ENCODE measurements around the gene VEPH1.

VEPH1 gene

DNA sequence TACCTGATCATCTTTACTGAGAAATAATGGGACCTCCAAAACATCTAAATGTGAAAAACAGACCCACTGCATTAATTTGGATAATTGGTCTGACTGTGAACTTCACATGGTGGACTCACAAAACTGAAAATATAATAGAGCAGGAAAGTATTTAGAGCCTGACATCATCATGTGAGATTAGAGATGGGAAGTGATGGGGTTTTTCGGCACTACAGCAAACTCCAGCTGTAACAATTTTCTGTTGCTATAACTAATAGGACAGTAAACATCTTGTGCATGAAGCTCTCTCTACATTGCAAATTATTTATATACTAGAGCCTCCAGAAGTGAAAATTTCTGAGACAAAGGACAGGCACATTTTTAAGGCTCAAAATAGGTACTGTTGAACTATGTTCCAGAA is 32.2 kb downstream of the VEPH1 start:
- DNase-seq (ENCODE audit: low read depth, low spot score), result no peak
- in situ Hi-C loops (cut with HindIII; ENCODE audit: low sequenced_read_pairs), result no loop called here
- TF ChIP-seq, protein P1, sequence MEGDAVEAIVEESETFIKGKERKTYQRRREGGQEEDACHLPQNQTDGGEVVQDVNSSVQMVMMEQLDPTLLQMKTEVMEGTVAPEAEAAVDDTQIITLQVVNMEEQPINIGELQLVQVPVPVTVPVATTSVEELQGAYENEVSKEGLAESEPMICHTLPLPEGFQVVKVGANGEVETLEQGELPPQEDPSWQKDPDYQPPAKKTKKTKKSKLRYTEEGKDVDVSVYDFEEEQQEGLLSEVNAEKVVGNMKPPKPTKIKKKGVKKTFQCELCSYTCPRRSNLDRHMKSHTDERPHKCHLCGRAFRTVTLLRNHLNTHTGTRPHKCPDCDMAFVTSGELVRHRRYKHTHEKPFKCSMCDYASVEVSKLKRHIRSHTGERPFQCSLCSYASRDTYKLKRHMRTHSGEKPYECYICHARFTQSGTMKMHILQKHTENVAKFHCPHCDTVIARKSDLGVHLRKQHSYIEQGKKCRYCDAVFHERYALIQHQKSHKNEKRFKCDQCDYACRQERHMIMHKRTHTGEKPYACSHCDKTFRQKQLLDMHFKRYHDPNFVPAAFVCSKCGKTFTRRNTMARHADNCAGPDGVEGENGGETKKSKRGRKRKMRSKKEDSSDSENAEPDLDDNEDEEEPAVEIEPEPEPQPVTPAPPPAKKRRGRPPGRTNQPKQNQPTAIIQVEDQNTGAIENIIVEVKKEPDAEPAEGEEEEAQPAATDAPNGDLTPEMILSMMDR (IDR thresholded peaks at IDR 0.05; ENCODE audit: low read depth, low read length), result no peak
- no peak overlapping the region for H3K4me3 ChIP-seq (ENCODE audit: low read depth, low read length)

DNA sequence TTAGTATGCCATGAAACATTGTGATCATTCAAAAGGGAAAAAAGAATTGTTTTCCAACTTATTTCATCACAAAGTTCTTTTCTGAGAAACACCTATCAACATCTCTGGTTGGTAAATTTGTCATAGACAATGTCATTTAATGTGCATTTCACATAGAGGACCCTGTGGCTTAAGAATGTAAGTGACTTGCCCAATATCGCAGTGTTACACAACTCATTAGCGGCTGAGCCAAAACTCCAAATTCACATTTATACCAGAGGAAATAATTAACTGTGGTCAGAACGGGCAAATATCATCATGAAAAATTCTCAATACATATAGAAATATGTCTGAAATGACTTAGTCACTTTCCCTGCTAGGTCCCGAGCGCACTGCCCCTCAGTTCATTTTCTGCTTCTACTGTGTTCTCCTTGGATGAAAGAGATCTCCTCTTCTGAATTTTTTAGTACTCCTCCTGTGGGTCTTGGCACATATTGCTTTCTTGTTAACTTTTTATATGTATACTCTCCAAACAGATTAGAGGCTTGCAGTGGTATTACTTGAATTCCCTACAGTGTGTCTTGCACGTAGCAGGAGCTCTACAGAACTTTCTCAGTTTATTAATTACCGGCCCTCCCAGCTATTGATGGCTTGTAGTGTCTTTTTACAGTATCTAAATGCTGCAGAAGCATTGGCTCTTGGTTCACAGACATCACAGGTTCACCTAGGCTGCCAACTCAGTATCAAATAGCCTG is 33.5 kb downstream of the VEPH1 start:
- TF ChIP-seq, protein P1 (IDR thresholded peaks at IDR 0.05; ENCODE audit: low read depth, low read length), result no peak
- in situ Hi-C loops (cut with HindIII; ENCODE audit: low sequenced_read_pairs), result no loop called here
- no peak for DNase-seq (ENCODE audit: low read depth, low spot score)
- no peak overlapping the region for H3K4me3 ChIP-seq (ENCODE audit: low read depth, low read length)

DNA sequence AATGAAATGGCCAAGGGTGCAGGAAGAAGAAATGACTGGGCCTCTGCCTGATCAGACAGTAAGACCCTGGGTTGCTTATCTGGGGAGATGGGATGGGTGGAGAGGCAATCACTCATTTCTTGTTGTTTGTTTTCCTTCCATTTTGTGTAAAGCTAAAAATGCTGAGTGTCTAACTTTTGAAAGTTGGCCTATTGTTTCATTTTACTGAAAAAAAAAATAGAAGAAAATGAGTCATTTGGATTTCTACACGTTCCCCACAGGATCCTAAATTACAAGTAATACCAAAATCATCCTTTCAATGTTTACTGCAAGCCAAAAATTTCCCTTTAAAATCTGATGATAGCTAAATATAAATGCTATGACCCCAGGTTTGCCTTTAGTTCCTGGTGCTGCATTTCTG is 36.0 kb downstream of the VEPH1 start:
- H3K4me3 ChIP-seq (ENCODE audit: low read depth, low read length), result no peak overlapping the region
- in situ Hi-C loops (cut with HindIII; ENCODE audit: low sequenced_read_pairs), result no loop called here
- peak; percentile 41 for DNase-seq (ENCODE audit: low read depth, low spot score)
- TF ChIP-seq, protein P1 (IDR thresholded peaks at IDR 0.05; ENCODE audit: low read depth, low read length), result no peak

DNA sequence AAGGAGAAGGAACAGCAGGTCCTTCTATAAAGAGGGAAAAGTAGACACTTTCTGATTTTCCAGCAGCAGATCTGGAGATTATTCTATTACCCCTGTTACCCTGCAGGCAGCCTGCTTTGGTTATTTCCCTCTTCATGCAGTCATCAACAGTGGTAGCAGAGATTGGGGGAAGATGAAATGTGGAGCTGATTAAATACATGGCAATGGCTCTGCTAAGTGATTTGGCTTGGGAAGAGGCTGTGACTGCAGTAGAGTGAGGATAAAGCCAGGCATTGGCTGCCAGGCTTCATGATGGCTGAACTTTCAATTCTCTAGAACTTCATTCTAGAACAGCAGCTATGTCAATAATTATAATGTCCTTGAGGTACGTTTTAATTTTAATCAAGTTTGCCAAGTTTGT is 37.5 kb downstream of the VEPH1 start:
- in situ Hi-C loops (cut with HindIII; ENCODE audit: low sequenced_read_pairs), result no loop called here
- H3K4me3 ChIP-seq (ENCODE audit: low read depth, low read length), result no peak overlapping the region
- TF ChIP-seq, protein P1 (IDR thresholded peaks at IDR 0.05; ENCODE audit: low read depth, low read length), result no peak
- no peak for DNase-seq (ENCODE audit: low read depth, low spot score)

DNA sequence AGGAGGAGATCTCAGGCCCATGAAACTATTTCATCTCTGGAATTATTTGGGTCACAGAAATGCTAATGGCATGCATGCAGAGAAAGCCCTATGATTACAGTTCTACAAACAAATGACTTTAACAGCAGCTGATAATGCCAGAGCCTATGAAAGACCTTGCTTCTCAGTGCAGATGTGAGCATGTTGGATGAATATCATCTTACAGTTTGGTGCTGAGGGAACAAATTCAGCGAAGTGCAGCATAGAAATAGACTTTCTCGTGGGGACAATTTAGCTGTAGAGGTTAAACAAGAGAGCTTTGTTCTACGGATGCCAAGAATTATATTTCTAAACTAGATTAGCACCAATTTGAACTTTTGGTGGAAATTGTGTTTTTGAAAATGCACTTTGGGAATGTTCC is 38.9 kb downstream of the VEPH1 start:
- no peak overlapping the region for H3K4me3 ChIP-seq (ENCODE audit: low read depth, low read length)
- no peak for DNase-seq (ENCODE audit: low read depth, low spot score)
- TF ChIP-seq, protein P1 (IDR thresholded peaks at IDR 0.05; ENCODE audit: low read depth, low read length), result no peak
- in situ Hi-C loops (cut with HindIII; ENCODE audit: low sequenced_read_pairs), result no loop called here

DNA sequence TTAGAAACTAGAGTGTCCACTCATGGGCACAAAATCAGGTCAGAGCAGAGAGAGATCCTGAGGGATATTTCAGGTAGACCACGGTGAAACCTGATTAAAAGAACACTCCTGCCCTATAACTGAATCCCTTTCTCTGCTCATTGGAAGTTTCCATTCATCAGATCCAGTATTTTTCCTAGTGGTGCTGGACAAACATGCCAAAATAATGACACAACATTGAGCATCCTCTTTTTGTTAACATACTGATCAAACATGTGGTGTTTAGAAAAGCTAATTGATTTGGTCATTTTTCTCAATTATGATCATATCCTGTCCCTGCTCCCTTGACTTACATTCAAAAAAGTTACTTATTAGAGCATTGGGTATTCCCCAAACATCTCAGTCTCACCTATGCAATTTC is 39.4 kb downstream of the VEPH1 start:
- no peak overlapping the region for H3K4me3 ChIP-seq (ENCODE audit: low read depth, low read length)
- in situ Hi-C loops (cut with HindIII; ENCODE audit: low sequenced_read_pairs), result no loop called here
- DNase-seq (ENCODE audit: low read depth, low spot score), result no peak
- TF ChIP-seq, protein P1 (IDR thresholded peaks at IDR 0.05; ENCODE audit: low read depth, low read length), result no peak

Data from astrocyte of the spinal cord (primary cell).